ENCODE data around the gene LRCH1. TPM values are rescaled to one million over a fixed set of nuclear protein-coding genes. Genes with fewer than 3 reads are reported as not detected.

The LRCH1 gene
- total and polyA plus RNA-seq, 5 donors from 2014 or later = 2.6 to 23.5 (median 3.4) TPM

- Mint-ChIP-seq H3K9me3 (peaks cover 0 to 2% (median 0%) of the 10 kb centered on the region in 7 donors), H3K4me3 (no peak overlapping the region), H3K27ac (peak overlapping the region in 1 of 3 donors; percentile 43), H3K36me3 (peaks cover 37% of the 10 kb centered on the region), H3K4me1 (peaks cover 0 to 4% (median 0%) of the 10 kb centered on the region in 4 donors), H3K27me3 (no peaks in the 10 kb centered on the region)
- DNase-seq (no peak), ATAC-seq (ENCODE audit: low read depth in 2 of 2) (no peak)
- H3K4me1 ChIP-seq (ENCODE audit: control insufficient read depth, insufficient read depth, low read length, poor library complexity, severe bottlenecking) = no peaks in the 10 kb centered on the region
- no peaks in the 10 kb centered on the region for H3K9me3 ChIP-seq (ENCODE audit: control insufficient read depth in 2 of 2, low read length in 2 of 2)
- no peak overlapping the region for H3K4me3 ChIP-seq (ENCODE audit: low read depth, low read length)
- H3K27ac ChIP-seq (ENCODE audit: insufficient read depth, low read length, poor library complexity, severe bottlenecking) = no peak overlapping the region
- H3K27me3 ChIP-seq (ENCODE audit: control insufficient read depth, insufficient read depth, low read length) = no peaks in the 10 kb centered on the region
- peaks cover 50% of the 10 kb centered on the region for H3K36me3 ChIP-seq (ENCODE audit: control insufficient read depth, insufficient read depth, low read length)
Observed at GRCh38 chr13:46731535-46731934, 178.6 kb downstream of the LRCH1 start.

GRCh38 chr13:46735425-46735824 is 182.5 kb downstream of the LRCH1 start:
- Histone ChIP-seq H3K4me3 (ENCODE audit: low read depth, low read length) (no peak overlapping the region), H3K9me3 (ENCODE audit: control insufficient read depth in 2 of 2, low read length in 2 of 2) (no peaks in the 10 kb centered on the region), H3K27me3 (ENCODE audit: control insufficient read depth, insufficient read depth, low read length) (no peaks in the 10 kb centered on the region), H3K27ac (ENCODE audit: insufficient read depth, low read length, poor library complexity, severe bottlenecking) (no peak overlapping the region), H3K36me3 (ENCODE audit: control insufficient read depth, insufficient read depth, low read length) (peaks cover 38% of the 10 kb centered on the region), H3K4me1 (ENCODE audit: control insufficient read depth, insufficient read depth, low read length, poor library complexity, severe bottlenecking) (no peaks in the 10 kb centered on the region)
- Mint-ChIP-seq H3K27me3 (no peaks in the 10 kb centered on the region), H3K27ac (peak overlapping the region in 1 of 3 donors; percentile 43), H3K36me3 (peaks cover 14% of the 10 kb centered on the region), H3K4me1 (no peaks in the 10 kb centered on the region), H3K4me3 (no peak overlapping the region), H3K9me3 (peaks cover 0 to 2% (median 0%) of the 10 kb centered on the region in 7 donors)
- DNase-seq (no peak), ATAC-seq (ENCODE audit: low read depth in 2 of 2) (no peak)

GRCh38 chr13:46736541-46737310 is 183.8 kb downstream of the LRCH1 start:
- H3K36me3 Mint-ChIP-seq = peaks cover 21% of the 10 kb centered on the region
- no peaks in the 10 kb centered on the region for H3K27me3 ChIP-seq (ENCODE audit: control insufficient read depth, insufficient read depth, low read length)
- DNase-seq = no peak
- H3K27ac Mint-ChIP-seq = no peak overlapping the region
- no peaks in the 10 kb centered on the region for H3K9me3 ChIP-seq (ENCODE audit: control insufficient read depth in 2 of 2, low read length in 2 of 2)
- no peak overlapping the region for H3K4me3 Mint-ChIP-seq
- ATAC-seq (ENCODE audit: low read depth in 2 of 2) = no peak
- H3K4me1 ChIP-seq (ENCODE audit: control insufficient read depth, insufficient read depth, low read length, poor library complexity, severe bottlenecking) = no peaks in the 10 kb centered on the region
- no peak overlapping the region for H3K27ac ChIP-seq (ENCODE audit: insufficient read depth, low read length, poor library complexity, severe bottlenecking)
- H3K27me3 Mint-ChIP-seq = no peaks in the 10 kb centered on the region
- no peaks in the 10 kb centered on the region for H3K4me1 Mint-ChIP-seq
- H3K9me3 Mint-ChIP-seq = peaks cover 0 to 1% (median 0%) of the 10 kb centered on the region in 7 donors
- H3K4me3 ChIP-seq (ENCODE audit: low read depth, low read length) = no peak overlapping the region
- H3K36me3 ChIP-seq (ENCODE audit: control insufficient read depth, insufficient read depth, low read length) = peaks cover 34% of the 10 kb centered on the region

GRCh38 chr13:46738055-46738454 is 185.1 kb downstream of the LRCH1 start:
- no peak overlapping the region for H3K27ac Mint-ChIP-seq
- no peaks in the 10 kb centered on the region for H3K4me1 ChIP-seq (ENCODE audit: control insufficient read depth, insufficient read depth, low read length, poor library complexity, severe bottlenecking)
- H3K27me3 ChIP-seq (ENCODE audit: control insufficient read depth, insufficient read depth, low read length) = no peaks in the 10 kb centered on the region
- H3K36me3 Mint-ChIP-seq = peaks cover 16% of the 10 kb centered on the region
- no peak overlapping the region for H3K27ac ChIP-seq (ENCODE audit: insufficient read depth, low read length, poor library complexity, severe bottlenecking)
- H3K27me3 Mint-ChIP-seq = no peaks in the 10 kb centered on the region
- H3K4me3 Mint-ChIP-seq = no peak overlapping the region
- ATAC-seq (ENCODE audit: low read depth in 2 of 2) = no peak
- no peaks in the 10 kb centered on the region for H3K9me3 Mint-ChIP-seq
- no peak for DNase-seq
- peaks cover 25% of the 10 kb centered on the region for H3K36me3 ChIP-seq (ENCODE audit: control insufficient read depth, insufficient read depth, low read length)
- H3K9me3 ChIP-seq (ENCODE audit: control insufficient read depth in 2 of 2, low read length in 2 of 2) = no peaks in the 10 kb centered on the region
- no peak overlapping the region for H3K4me3 ChIP-seq (ENCODE audit: low read depth, low read length)
- no peaks in the 10 kb centered on the region for H3K4me1 Mint-ChIP-seq

- Mint-ChIP-seq H3K4me1 (no peaks in the 10 kb centered on the region), H3K4me3 (no peak overlapping the region), H3K9me3 (no peaks in the 10 kb centered on the region), H3K36me3 (peaks cover 20% of the 10 kb centered on the region), H3K27me3 (no peaks in the 10 kb centered on the region), H3K27ac (no peak overlapping the region)
- DNase-seq (no peak), ATAC-seq (ENCODE audit: low read depth in 2 of 2) (no peak)
- H3K9me3 ChIP-seq (ENCODE audit: control insufficient read depth in 2 of 2, low read length in 2 of 2) = no peaks in the 10 kb centered on the region
- no peak overlapping the region for H3K4me3 ChIP-seq (ENCODE audit: low read depth, low read length)
- no peaks in the 10 kb centered on the region for H3K27me3 ChIP-seq (ENCODE audit: control insufficient read depth, insufficient read depth, low read length)
- peaks cover 26% of the 10 kb centered on the region for H3K36me3 ChIP-seq (ENCODE audit: control insufficient read depth, insufficient read depth, low read length)
- H3K4me1 ChIP-seq (ENCODE audit: control insufficient read depth, insufficient read depth, low read length, poor library complexity, severe bottlenecking) = no peaks in the 10 kb centered on the region
- no peak overlapping the region for H3K27ac ChIP-seq (ENCODE audit: insufficient read depth, low read length, poor library complexity, severe bottlenecking)
Observed at GRCh38 chr13:46738766-46739165, 185.8 kb downstream of the LRCH1 start.

GRCh38 chr13:46739447-46740098 is 186.6 kb downstream of the LRCH1 start:
- Mint-ChIP-seq H3K27me3 (no peaks in the 10 kb centered on the region), H3K9me3 (no peaks in the 10 kb centered on the region), H3K4me1 (no peaks in the 10 kb centered on the region), H3K27ac (no peak overlapping the region), H3K4me3 (no peak overlapping the region), H3K36me3 (peaks cover 20% of the 10 kb centered on the region)
- Histone ChIP-seq H3K27ac (ENCODE audit: insufficient read depth, low read length, poor library complexity, severe bottlenecking) (no peak overlapping the region), H3K27me3 (ENCODE audit: control insufficient read depth, insufficient read depth, low read length) (no peaks in the 10 kb centered on the region), H3K4me3 (ENCODE audit: low read depth, low read length) (no peak overlapping the region), H3K4me1 (ENCODE audit: control insufficient read depth, insufficient read depth, low read length, poor library complexity, severe bottlenecking) (no peaks in the 10 kb centered on the region), H3K9me3 (ENCODE audit: control insufficient read depth in 2 of 2, low read length in 2 of 2) (no peaks in the 10 kb centered on the region), H3K36me3 (ENCODE audit: control insufficient read depth, insufficient read depth, low read length) (peaks cover 30% of the 10 kb centered on the region)
- no peak for ATAC-seq (ENCODE audit: low read depth in 2 of 2)
- DNase-seq = no peak

GRCh38 chr13:46743191-46743590 is 190.2 kb downstream of the LRCH1 start:
- Histone ChIP-seq H3K9me3 (ENCODE audit: control insufficient read depth in 2 of 2, low read length in 2 of 2) (no peaks in the 10 kb centered on the region), H3K27ac (ENCODE audit: insufficient read depth, low read length, poor library complexity, severe bottlenecking) (no peak overlapping the region), H3K36me3 (ENCODE audit: control insufficient read depth, insufficient read depth, low read length) (peaks cover 26% of the 10 kb centered on the region), H3K4me1 (ENCODE audit: control insufficient read depth, insufficient read depth, low read length, poor library complexity, severe bottlenecking) (no peaks in the 10 kb centered on the region), H3K27me3 (ENCODE audit: control insufficient read depth, insufficient read depth, low read length) (no peaks in the 10 kb centered on the region), H3K4me3 (ENCODE audit: low read depth, low read length) (no peak overlapping the region)
- DNase-seq = no peak
- no peak overlapping the region for H3K4me3 Mint-ChIP-seq
- H3K9me3 Mint-ChIP-seq = no peaks in the 10 kb centered on the region
- H3K4me1 Mint-ChIP-seq = no peaks in the 10 kb centered on the region
- no peak for ATAC-seq (ENCODE audit: low read depth in 2 of 2)
- H3K27me3 Mint-ChIP-seq = no peaks in the 10 kb centered on the region
- no peak overlapping the region for H3K27ac Mint-ChIP-seq
- H3K36me3 Mint-ChIP-seq = peaks cover 38% of the 10 kb centered on the region

GRCh38 chr13:46745062-46745461 is 192.1 kb downstream of the LRCH1 start:
- H3K4me3 Mint-ChIP-seq = no peak overlapping the region
- DNase-seq = no peak

More at GRCh38 chr13:46745062-46745461, 192.1 kb downstream of the LRCH1 start:
- Histone ChIP-seq H3K27me3 (ENCODE audit: control insufficient read depth, insufficient read depth, low read length) (no peaks in the 10 kb centered on the region), H3K9me3 (ENCODE audit: control insufficient read depth in 2 of 2, low read length in 2 of 2) (no peaks in the 10 kb centered on the region), H3K27ac (ENCODE audit: insufficient read depth, low read length, poor library complexity, severe bottlenecking) (no peak overlapping the region), H3K36me3 (ENCODE audit: control insufficient read depth, insufficient read depth, low read length) (peaks cover 26% of the 10 kb centered on the region), H3K4me1 (ENCODE audit: control insufficient read depth, insufficient read depth, low read length, poor library complexity, severe bottlenecking) (no peaks in the 10 kb centered on the region), H3K4me3 (ENCODE audit: low read depth, low read length) (no peak overlapping the region)
- no peaks in the 10 kb centered on the region for H3K9me3 Mint-ChIP-seq
- peak overlapping the region in 1 of 3 donors; percentile 54 for H3K27ac Mint-ChIP-seq
- H3K4me1 Mint-ChIP-seq = no peaks in the 10 kb centered on the region
- peaks cover 39% of the 10 kb centered on the region for H3K36me3 Mint-ChIP-seq
- ATAC-seq (ENCODE audit: low read depth in 2 of 2) = no peak
- no peaks in the 10 kb centered on the region for H3K27me3 Mint-ChIP-seq

Data from CD4-positive, CD25-positive, alpha-beta regulatory T cell (primary cell).